NCI-H82 treated with DMSO at 0.1 percent for 48 hours (cell line): ENCODE results near the gene HAGH.

Experiments
- DNase-seq: peaks from one replicate; lab custom pipeline; 2025; ENCODE audit not compliant: unreplicated experiment; lab: John Stamatoyannopoulos, UW

The HAGH gene

GRCh38 chr16:1832838-1833454 lies 6.3 kb upstream of the HAGH start:
- DNase-seq, result no peak

- DNase-seq, result no peak
Measured at GRCh38 chr16:1831186-1832075, 4.8 kb upstream of the HAGH start.

GRCh38 chr16:1830213-1830612 lies 3.6 kb upstream of the HAGH start:
- no peak for DNase-seq

GRCh38 chr16:1828645-1829410 lies 2.2 kb upstream of the HAGH start:
- DNase-seq, result no peak

GRCh38 chr16:1825864-1826690 lies 548 bp downstream of the HAGH start:
- no peak for DNase-seq

- DNase-seq, result no peak
Measured at GRCh38 chr16:1825381-1825863, 1.2 kb downstream of the HAGH start.

- peak; percentile 10 for DNase-seq
Measured at GRCh38 chr16:1823821-1824220, 2.8 kb downstream of the HAGH start.

GRCh38 chr16:1822801-1823200 lies 3.8 kb downstream of the HAGH start:
- DNase-seq, result no peak

GRCh38 chr16:1821861-1822611 lies 4.6 kb downstream of the HAGH start:
- DNase-seq, result no peak

- no peak for DNase-seq
Measured at GRCh38 chr16:1820946-1821290, 5.7 kb downstream of the HAGH start.

GRCh38 chr16:1820096-1820945 lies 6.3 kb downstream of the HAGH start:
- no peak for DNase-seq

- no peak for DNase-seq
Measured at GRCh38 chr16:1819611-1820010, 7.0 kb downstream of the HAGH start.

GRCh38 chr16:1818873-1819525 lies 7.6 kb downstream of the HAGH start:
- no peak for DNase-seq

GRCh38 chr16:1818204-1818872 lies 8.3 kb downstream of the HAGH start:
- DNase-seq, result no peak

GRCh38 chr16:1817716-1818115 lies 8.9 kb downstream of the HAGH start:
- no peak for DNase-seq

GRCh38 chr16:1817276-1817589 lies 9.4 kb downstream of the HAGH start:
- DNase-seq, result no peak

- DNase-seq, result no peak
Measured at GRCh38 chr16:1816396-1817275, 10.0 kb downstream of the HAGH start.
